Fibroblast of pulmonary artery (primary cell): ENCODE results near the gene EXTL2.
"Not testable (repeated sequence)": the region's sequence is repeated elsewhere in the genome, so short reads cannot be mapped to it uniquely, and the experiment has no call there.

Experiments
- DNase-seq: peaks from one replicate; pipeline ENCODE4 v3.0.0-alpha.2; 2010; ENCODE audit warnings: low read depth
- H3K4me3 ChIP-seq: replicated peaks from 2 replicates; pipeline ENCODE4 v1.5.1; 2011; ENCODE audit warnings: low read depth, mild to moderate bottlenecking, control low read depth, low read length, moderate library complexity
- TF ChIP-seq, protein P1 (sequence below): IDR thresholded peaks from 2 replicates; pipeline ENCODE4 v1.5.1; 2011; ENCODE audit warnings: mild to moderate bottlenecking, control low read depth, low read length, inconsistent platforms; ENCODE audit errors: missing control alignments

The EXTL2 gene

DNA sequence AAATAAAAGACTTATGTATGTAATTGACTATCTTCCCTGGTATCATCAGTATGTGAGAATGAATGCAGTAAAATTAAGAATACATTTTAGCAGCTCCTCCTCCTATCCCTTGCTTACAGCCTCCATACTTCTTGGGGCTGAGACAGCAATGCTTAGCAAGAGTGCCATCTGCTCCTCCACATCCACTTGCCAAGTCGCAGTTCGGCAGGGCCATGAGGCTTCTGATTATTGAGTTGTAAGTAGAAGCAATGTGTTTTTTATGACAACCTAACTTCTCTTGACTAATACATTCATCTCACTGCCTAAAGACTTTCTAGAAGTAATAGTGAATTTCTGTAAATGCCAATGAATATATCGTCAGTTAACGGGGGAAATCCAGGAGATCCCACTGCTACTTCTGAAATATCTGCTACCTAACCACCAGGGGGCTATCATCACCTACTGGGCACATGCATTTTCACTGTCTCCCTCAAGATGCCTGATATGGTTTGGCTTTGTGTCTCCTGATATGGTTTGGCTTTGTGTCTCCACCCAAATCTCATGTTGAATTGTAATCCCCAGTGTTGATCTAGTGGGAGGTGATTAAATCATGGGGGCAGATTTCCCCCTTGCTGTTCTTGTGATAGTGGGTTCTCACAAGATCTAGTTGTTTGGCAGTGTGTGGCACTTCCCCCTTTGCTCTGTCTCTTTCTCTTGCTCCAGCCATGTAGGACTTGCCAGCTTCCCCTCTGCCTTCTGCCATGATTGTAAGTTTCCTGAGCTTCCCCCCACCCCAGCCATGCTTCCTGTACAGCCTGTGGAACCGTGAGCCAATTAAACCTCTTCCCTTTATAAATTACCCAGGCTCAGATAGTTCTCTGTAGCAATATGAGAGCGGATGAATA, 59.6 kb downstream of the EXTL2 start:
- TF ChIP-seq, protein P1, sequence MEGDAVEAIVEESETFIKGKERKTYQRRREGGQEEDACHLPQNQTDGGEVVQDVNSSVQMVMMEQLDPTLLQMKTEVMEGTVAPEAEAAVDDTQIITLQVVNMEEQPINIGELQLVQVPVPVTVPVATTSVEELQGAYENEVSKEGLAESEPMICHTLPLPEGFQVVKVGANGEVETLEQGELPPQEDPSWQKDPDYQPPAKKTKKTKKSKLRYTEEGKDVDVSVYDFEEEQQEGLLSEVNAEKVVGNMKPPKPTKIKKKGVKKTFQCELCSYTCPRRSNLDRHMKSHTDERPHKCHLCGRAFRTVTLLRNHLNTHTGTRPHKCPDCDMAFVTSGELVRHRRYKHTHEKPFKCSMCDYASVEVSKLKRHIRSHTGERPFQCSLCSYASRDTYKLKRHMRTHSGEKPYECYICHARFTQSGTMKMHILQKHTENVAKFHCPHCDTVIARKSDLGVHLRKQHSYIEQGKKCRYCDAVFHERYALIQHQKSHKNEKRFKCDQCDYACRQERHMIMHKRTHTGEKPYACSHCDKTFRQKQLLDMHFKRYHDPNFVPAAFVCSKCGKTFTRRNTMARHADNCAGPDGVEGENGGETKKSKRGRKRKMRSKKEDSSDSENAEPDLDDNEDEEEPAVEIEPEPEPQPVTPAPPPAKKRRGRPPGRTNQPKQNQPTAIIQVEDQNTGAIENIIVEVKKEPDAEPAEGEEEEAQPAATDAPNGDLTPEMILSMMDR: peak; percentile 38
- H3K4me3 ChIP-seq: no peak overlapping the region
- DNase-seq: peak; percentile 28

DNA sequence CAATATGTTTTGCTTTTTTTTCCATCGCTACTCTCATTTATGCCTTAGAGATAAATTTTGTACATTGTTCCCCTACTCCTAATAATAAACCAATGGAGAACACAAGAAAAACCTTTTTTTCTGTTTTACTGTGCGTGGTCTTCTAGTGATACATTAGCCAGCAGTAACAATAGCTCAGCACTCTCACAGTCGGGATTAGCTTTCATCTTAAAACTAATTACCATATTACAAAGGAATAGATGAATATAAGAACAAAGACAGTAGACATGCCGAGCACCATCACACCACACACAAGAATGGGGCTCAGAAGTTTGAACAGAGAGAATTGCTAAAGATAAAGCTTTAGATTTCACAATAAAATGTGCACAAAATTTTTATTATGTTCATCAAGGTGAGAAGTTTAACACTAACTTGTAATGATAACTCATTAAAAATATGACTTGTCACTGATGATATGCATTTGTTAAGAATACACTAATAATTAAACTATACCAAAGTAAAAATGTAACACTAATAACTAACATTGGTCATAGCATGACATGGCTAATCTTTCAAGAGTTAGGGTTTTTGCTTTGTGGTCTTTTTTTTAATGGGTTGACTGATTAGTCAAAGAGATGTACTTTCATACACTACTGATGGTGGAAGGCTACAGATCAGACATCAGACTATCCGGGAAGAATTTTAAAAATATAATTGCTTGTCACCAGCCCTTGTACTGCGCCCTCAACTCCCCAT, 61.8 kb downstream of the EXTL2 start:
- H3K4me3 ChIP-seq: no peak overlapping the region
- DNase-seq: no peak
- TF ChIP-seq, protein P1: no peak

DNA sequence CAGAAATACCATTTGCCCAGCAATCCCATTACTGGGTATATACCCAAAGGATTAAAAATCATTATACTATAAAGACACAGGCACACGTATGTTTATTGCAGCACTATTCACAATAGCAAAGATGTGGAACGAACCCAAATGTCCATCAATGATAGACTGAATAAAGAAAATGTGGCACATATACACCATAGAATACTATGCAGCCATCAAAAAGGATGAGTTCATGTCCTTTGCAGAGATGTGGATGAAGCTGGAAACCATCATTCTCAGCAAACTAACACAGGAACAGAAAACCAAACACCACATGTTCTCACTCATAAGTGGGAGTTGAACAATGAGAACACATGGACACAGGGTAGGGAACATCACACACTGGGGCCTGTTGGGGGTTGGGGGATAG, 69.0 kb downstream of the EXTL2 start:
- not testable (repeated sequence) for DNase-seq, H3K4me3 ChIP-seq
